Liver (tissue), 9 donors: ENCODE data around the gene NUAK1. TPM values are rescaled to one million over a fixed set of nuclear protein-coding genes. Genes with fewer than 3 reads are reported as not detected.
A peak's percentile ranks its signal among the peaks of the same experiment; 100 is the strongest.

ENCODE experiments used
- DNase-seq: peaks from one replicate; pipeline ENCODE4 v3.0.0-alpha.2; 2017; ENCODE audit warnings: low spot score
- H3K27ac ChIP-seq, 2 donors: one replicate each; pipeline ENCODE4 v1.7.0; 2013; ENCODE audit warnings: inconsistent platforms in 2 of 2, low read length in 2 of 2, control low read depth in 1 of 2, low read depth in 1 of 2, mild to moderate bottlenecking in 1 of 2
- H3K27me3 ChIP-seq, 4 donors: one replicate each; pipeline versions ENCODE4 v1.6.1 to v1.7.0; 2013; ENCODE audit warnings: low read length in 3 of 4, inconsistent platforms in 1 of 4, mild to moderate bottlenecking in 1 of 4, moderate library complexity in 1 of 4; ENCODE audit not compliant: control insufficient read depth in 4 of 4, insufficient read depth in 4 of 4
- H3K36me3 ChIP-seq, 4 donors: one replicate each; pipeline versions ENCODE4 v1.6.1 to v1.7.0; 2013; ENCODE audit warnings: low read length in 3 of 4, mild to moderate bottlenecking in 3 of 4, low read depth in 1 of 4, moderate library complexity in 1 of 4; ENCODE audit not compliant: control insufficient read depth in 4 of 4, insufficient read depth in 3 of 4
- H3K4me1 ChIP-seq, 4 donors: one replicate each; pipeline versions ENCODE4 v1.6.1 to v1.7.0; 2013; ENCODE audit warnings: low read length in 3 of 4, mild to moderate bottlenecking in 3 of 4, moderate library complexity in 1 of 4; ENCODE audit not compliant: control insufficient read depth in 4 of 4, insufficient read depth in 4 of 4
- H3K4me3 ChIP-seq, 3 donors: one replicate each; pipeline versions ENCODE4 v1.6.1 to v1.7.0; 2013; ENCODE audit warnings: low read length in 3 of 3, control low read depth in 1 of 3, low read depth in 1 of 3, mild to moderate bottlenecking in 1 of 3
- H3K9ac ChIP-seq, 2 donors: one replicate each; pipeline ENCODE4 v1.7.0; 2013; ENCODE audit warnings: low read length in 2 of 2, mild to moderate bottlenecking in 2 of 2, moderate library complexity in 2 of 2, control low read depth in 1 of 2, low read depth in 1 of 2
- H3K9me3 ChIP-seq, 4 donors: one replicate each; pipeline versions ENCODE4 v1.6.1 to v1.7.0; 2013; ENCODE audit warnings: low read length in 3 of 4; ENCODE audit not compliant: control insufficient read depth in 4 of 4
- EGR1 ChIP-seq, 2 donors: IDR thresholded peaks; 2 replicates each; pipeline ENCODE4 v1.6.1; 2016 to 2018; ENCODE audit warnings: antibody characterized with exemption in 2 of 2, low read depth in 2 of 2
- FOXA2 ChIP-seq: IDR thresholded peaks from 2 replicates; pipeline ENCODE4 v1.6.1; 2016; ENCODE audit warnings: antibody characterized with exemption
- GABPA ChIP-seq, 2 donors: IDR thresholded peaks in 1 of 2; conservative IDR thresholded peaks in 1 of 2; 2 replicates each; pipeline ENCODE4 v1.6.1; 2016; ENCODE audit warnings: antibody characterized with exemption in 2 of 2, mild to moderate bottlenecking in 1 of 2, moderate library complexity in 1 of 2
- HNF4A ChIP-seq, 2 donors: conservative IDR thresholded peaks; 2 replicates each; pipeline ENCODE4 v1.6.1; 2016; ENCODE audit warnings: antibody characterized with exemption in 2 of 2, mild to moderate bottlenecking in 2 of 2
- HNF4G ChIP-seq: IDR thresholded peaks from 2 replicates; pipeline ENCODE4 v1.6.1; 2016; ENCODE audit warnings: antibody characterized with exemption
- JUND ChIP-seq, 2 donors: IDR thresholded peaks; 2 replicates each; pipeline ENCODE4 v1.6.1; 2016; ENCODE audit warnings: antibody characterized with exemption in 2 of 2
- NR2F2 ChIP-seq: IDR thresholded peaks from 2 replicates; pipeline ENCODE4 v1.6.1; 2016; ENCODE audit warnings: antibody characterized with exemption
- RAD21 ChIP-seq, 2 donors: IDR thresholded peaks; 2 replicates each; pipeline ENCODE4 v1.6.1; 2016; ENCODE audit warnings: antibody characterized with exemption in 2 of 2, mild to moderate bottlenecking in 2 of 2
- RXRA ChIP-seq, 2 donors: IDR thresholded peaks; 2 replicates each; pipeline ENCODE4 v1.6.1; 2017 to 2018; ENCODE audit warnings: antibody characterized with exemption in 2 of 2, mild to moderate bottlenecking in 1 of 2
- SP1 ChIP-seq: IDR thresholded peaks from 2 replicates; pipeline ENCODE4 v1.6.1; 2018; ENCODE audit warnings: antibody characterized with exemption, mild to moderate bottlenecking
- TAF1 ChIP-seq: conservative IDR thresholded peaks from 2 replicates; pipeline ENCODE4 v1.6.1; 2016; ENCODE audit warnings: antibody characterized with exemption, mild to moderate bottlenecking
- YY1 ChIP-seq: IDR thresholded peaks from 2 replicates; pipeline ENCODE4 v1.6.1; 2016; ENCODE audit warnings: antibody characterized with exemption, mild to moderate bottlenecking
- WGBS: extraction: QIAGEN DNeasy Blood & Tissue Kit; methylation state at CpG from one replicate; pipeline ENCODE4 v1.1.7; 2013; 5-methylcytosine and 5-hydroxymethylcytosine counted together
- polyA plus RNA-seq, 2 donors: library from polyadenylated mRNA; stranded (reverse) in 1 of 2; unstranded in 1 of 2; fragments of 200-250 nt in 1 of 2; fragments of >200 nt in 1 of 2; fragmentation: Nextera tagmentation in 1 of 2; extraction: Ambion mirVana in 1 of 2; gene quantifications; one replicate each; pipeline versions ENCODE4 v1.2.1 to v1.2.3, GENCODE V29; 2013 to 2015
- total RNA-seq, 2 donors: library from RNA; depleted of rRNA; stranded (reverse); fragments of >200 nt; gene quantifications; one replicate each; pipeline ENCODE4 v1.2.3, GENCODE V29; 2014
- TF ChIP-seq, protein P1 (sequence below): IDR thresholded peaks from 2 replicates; pipeline ENCODE4 v1.6.1; 2016; ENCODE audit warnings: antibody characterized with exemption
- TF ChIP-seq, protein P2 (sequence below): IDR thresholded peaks from 2 replicates; pipeline ENCODE4 v1.6.1; 2016; ENCODE audit warnings: antibody characterized with exemption, mild to moderate bottlenecking
- TF ChIP-seq, protein P3 (sequence below): IDR thresholded peaks from 2 replicates; pipeline ENCODE4 v1.6.1; 2016; ENCODE audit warnings: antibody characterized with exemption
- donor health status: healthy.
- donor health status: healthy.
- donor health status: healthy.
- donor health status: healthy.
- donor health status: healthy.

The NUAK1 gene
- total and polyA plus RNA-seq, 4 donors = 2.5 to 9.3 (median 3.9) TPM

DNA sequence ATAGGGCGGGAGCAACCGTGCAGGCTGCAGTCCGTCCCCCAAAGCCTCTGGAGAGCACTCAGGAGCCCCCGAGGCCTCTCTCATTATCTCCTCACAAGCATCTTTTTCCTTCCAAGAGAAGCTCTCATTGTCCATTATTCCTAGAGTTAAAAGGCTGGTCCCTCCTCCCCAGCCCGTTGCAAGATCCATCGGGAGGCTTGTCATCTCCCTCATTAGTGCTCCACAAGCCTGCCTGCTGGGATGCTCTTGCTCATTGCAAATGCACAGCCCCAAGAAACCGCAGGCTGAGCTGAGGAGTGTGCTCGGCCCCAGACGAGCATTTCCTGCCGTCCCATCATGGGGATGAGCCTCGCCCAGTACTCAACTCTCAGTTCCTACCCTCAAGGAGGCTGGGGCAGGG, 23.3 kb downstream of the NUAK1 start:
- TF ChIP-seq, protein P1, sequence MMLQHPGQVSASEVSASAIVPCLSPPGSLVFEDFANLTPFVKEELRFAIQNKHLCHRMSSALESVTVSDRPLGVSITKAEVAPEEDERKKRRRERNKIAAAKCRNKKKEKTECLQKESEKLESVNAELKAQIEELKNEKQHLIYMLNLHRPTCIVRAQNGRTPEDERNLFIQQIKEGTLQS = no peak
- TF ChIP-seq EGR1 (IDR thresholded peaks at IDR 0.05; ENCODE audit: low read depth in 2 of 2) (no peak), FOXA2 (no peak), YY1 (no peak), RAD21 (IDR thresholded peaks at IDR 0.05) (no peak), HNF4G (no peak), SP1 (no peak), HNF4A (conservative IDR thresholded peaks at IDR 0.05) (no peak)
- 90% methylated on average over 11 of the region's 11 CpGs for WGBS
- Histone ChIP-seq H3K4me1 (peaks cover 24 to 64% (median 52%) of the 10 kb centered on the region in 4 donors), H3K36me3 (no peaks in the 10 kb centered on the region), H3K27ac (no peak overlapping the region), H3K27me3 (no peaks in the 10 kb centered on the region), H3K9me3 (no peaks in the 10 kb centered on the region), H3K4me3 (no peak overlapping the region), H3K9ac (no peak overlapping the region)
- no peak for DNase-seq

DNA sequence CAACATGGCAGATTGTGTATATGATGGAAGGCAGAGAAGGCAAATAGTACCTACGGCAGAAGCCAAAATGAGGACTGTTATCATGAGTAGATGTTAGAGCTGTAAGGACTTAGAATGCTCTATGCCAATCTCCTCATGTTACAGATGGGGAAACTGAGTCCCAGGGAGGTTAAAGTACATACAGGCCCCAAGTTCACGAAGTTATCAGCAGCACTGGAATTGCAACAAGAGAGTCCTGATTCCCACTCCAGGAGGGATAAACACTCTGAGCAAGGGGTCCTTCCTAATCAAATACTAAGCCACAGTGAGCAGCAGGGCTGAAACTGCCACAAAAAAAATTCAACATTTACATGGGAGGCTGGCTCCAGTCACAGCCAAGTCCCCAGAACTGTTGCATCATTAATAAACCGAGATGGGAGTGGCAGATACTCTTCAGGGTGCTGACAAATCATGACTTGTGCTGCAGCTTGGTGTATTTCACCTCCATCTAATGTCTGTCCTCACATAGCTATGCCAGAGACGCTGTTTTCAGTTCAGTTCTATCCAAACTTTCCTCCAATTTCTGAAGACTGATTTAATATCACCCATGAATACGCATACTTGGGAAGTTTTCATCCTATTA, 24.2 kb downstream of the NUAK1 start:
- H3K4me1 ChIP-seq = peaks cover 22 to 64% (median 55%) of the 10 kb centered on the region in 4 donors
- H3K9ac ChIP-seq = no peak overlapping the region
- peak overlapping the region; percentile 57 to 60 for H3K27ac ChIP-seq

DNA sequence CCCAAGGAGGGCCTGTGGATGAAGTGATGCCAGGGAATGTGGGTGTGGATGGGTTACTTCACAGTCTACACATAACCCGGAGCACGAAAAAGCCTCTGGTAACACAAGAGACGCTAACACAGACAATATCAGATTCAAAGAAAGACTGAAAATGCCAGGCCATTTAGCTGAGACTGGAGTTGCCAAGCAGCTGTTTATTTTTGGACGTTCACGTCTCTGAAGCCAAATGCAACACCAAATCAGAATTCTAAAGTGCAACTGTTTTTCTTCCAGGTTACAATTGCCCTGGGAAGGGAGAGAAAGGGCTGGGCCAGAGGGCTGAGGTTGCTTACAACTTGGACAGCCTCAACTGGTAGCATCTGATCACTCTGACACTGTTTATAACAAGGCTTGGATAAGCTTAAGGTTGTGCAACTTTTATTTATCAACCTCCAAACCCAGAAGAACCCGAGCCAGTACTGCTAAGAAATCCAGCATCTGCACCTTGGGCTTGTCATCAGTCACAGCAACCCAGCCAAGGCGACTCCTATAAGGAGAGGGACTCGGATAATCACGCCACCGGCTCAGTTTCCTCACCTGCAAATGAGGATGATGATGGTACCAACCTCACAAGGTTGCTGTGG, 24.8 kb downstream of the NUAK1 start:
- TF ChIP-seq JUND (IDR thresholded peaks at IDR 0.05) (peak in 1 of 2 donors; percentile 35), TAF1 (no peak), NR2F2 (peak; percentile 7), YY1 (peak; percentile 52), RXRA (IDR thresholded peaks at IDR 0.05) (peak in 1 of 2 donors; percentile 59), SP1 (no peak), HNF4A (conservative IDR thresholded peaks at IDR 0.05) (peak; percentile 25 to 61)
- TF ChIP-seq, protein P2, sequence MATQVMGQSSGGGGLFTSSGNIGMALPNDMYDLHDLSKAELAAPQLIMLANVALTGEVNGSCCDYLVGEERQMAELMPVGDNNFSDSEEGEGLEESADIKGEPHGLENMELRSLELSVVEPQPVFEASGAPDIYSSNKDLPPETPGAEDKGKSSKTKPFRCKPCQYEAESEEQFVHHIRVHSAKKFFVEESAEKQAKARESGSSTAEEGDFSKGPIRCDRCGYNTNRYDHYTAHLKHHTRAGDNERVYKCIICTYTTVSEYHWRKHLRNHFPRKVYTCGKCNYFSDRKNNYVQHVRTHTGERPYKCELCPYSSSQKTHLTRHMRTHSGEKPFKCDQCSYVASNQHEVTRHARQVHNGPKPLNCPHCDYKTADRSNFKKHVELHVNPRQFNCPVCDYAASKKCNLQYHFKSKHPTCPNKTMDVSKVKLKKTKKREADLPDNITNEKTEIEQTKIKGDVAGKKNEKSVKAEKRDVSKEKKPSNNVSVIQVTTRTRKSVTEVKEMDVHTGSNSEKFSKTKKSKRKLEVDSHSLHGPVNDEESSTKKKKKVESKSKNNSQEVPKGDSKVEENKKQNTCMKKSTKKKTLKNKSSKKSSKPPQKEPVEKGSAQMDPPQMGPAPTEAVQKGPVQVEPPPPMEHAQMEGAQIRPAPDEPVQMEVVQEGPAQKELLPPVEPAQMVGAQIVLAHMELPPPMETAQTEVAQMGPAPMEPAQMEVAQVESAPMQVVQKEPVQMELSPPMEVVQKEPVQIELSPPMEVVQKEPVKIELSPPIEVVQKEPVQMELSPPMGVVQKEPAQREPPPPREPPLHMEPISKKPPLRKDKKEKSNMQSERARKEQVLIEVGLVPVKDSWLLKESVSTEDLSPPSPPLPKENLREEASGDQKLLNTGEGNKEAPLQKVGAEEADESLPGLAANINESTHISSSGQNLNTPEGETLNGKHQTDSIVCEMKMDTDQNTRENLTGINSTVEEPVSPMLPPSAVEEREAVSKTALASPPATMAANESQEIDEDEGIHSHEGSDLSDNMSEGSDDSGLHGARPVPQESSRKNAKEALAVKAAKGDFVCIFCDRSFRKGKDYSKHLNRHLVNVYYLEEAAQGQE = peak; percentile 47
- Histone ChIP-seq H3K4me3 (no peak overlapping the region), H3K9ac (peak overlapping the region in 1 of 2 donors; percentile 16), H3K27ac (peak overlapping the region; percentile 57 to 60), H3K36me3 (no peaks in the 10 kb centered on the region), H3K9me3 (no peaks in the 10 kb centered on the region), H3K4me1 (peaks cover 22 to 61% (median 54%) of the 10 kb centered on the region in 4 donors), H3K27me3 (no peaks in the 10 kb centered on the region)
- WGBS = 50% methylated on average over 10 of the region's 10 CpGs
- no peak for DNase-seq

More for the DNA sequence above, 24.2 kb downstream of the NUAK1 start:
- Histone ChIP-seq H3K27me3 (no peaks in the 10 kb centered on the region), H3K4me3 (no peak overlapping the region), H3K9me3 (no peaks in the 10 kb centered on the region), H3K36me3 (no peaks in the 10 kb centered on the region)
- DNase-seq = no peak
- WGBS = 73% methylated on average over 5 of the region's 5 CpGs
- TF ChIP-seq YY1 (no peak), SP1 (no peak), HNF4A (conservative IDR thresholded peaks at IDR 0.05) (no peak), NR2F2 (no peak), GABPA (IDR thresholded peaks at IDR 0.05 in 1 of 2, conservative IDR thresholded peaks at IDR 0.05 in 1 of 2) (no peak)
- TF ChIP-seq, protein P3, sequence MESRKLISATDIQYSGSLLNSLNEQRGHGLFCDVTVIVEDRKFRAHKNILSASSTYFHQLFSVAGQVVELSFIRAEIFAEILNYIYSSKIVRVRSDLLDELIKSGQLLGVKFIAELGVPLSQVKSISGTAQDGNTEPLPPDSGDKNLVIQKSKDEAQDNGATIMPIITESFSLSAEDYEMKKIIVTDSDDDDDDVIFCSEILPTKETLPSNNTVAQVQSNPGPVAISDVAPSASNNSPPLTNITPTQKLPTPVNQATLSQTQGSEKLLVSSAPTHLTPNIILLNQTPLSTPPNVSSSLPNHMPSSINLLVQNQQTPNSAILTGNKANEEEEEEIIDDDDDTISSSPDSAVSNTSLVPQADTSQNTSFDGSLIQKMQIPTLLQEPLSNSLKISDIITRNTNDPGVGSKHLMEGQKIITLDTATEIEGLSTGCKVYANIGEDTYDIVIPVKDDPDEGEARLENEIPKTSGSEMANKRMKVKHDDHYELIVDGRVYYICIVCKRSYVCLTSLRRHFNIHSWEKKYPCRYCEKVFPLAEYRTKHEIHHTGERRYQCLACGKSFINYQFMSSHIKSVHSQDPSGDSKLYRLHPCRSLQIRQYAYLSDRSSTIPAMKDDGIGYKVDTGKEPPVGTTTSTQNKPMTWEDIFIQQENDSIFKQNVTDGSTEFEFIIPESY = no peak
- TF ChIP-seq, protein P1 = peak; percentile 40
